ENCODE data around the gene ESYT1. TPM values are rescaled to one million over a fixed set of nuclear protein-coding genes. Genes with fewer than 3 reads are reported as not detected.

The ESYT1 gene
- total and polyA plus RNA-seq, 10 of the 15 experiments (the other 5 are each of a cell fraction or from before 2014, with no cell fraction given) = 47.5 to 120 (median 87.1) TPM

DNA sequence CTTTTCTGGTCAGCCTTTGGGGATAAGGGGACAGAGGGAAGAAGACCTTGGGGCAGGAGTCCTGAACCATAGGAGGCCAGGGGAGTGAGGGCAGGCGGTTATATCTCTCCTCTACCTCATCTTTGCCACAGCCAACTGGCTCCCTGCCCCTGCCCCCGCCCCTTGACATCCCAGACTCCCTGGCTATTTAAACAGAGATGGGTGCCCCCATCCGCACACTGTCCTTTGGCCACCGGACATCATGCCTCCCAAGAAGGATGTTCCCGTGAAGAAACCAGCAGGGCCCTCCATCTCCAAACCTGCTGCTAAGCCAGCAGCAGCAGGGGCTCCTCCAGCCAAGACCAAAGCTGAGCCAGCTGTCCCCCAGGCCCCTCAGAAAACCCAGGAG lies 25.6 kb downstream of the ESYT1 start:
- Histone ChIP-seq H3K9me3 (replicated peaks; ENCODE audit: control insufficient read depth, insufficient read depth, low read length) (no peaks in the 10 kb centered on the region), H3K27me3 (replicated peaks in 1 of 2; ENCODE audit: control insufficient read depth in 2 of 2, insufficient read depth in 2 of 2, low read length in 1 of 2) (no peaks in the 10 kb centered on the region), H2AFZ (ENCODE audit: control insufficient read depth, low read depth, low read length) (no peak overlapping the region), H4K20me1 (ENCODE audit: control insufficient read depth, insufficient read depth) (no peaks in the 10 kb centered on the region), H3K27ac (ENCODE audit: control insufficient read depth, insufficient read depth) (no peak overlapping the region), H3K4me1 (ENCODE audit: control insufficient read depth, insufficient read depth, low read length) (peaks cover 17% of the 10 kb centered on the region), H3K9ac (ENCODE audit: control insufficient read depth, insufficient read depth, low read length) (peak overlapping the region; percentile 95; the same call in 1 of the 2 replicates), H3K79me2 (ENCODE audit: control insufficient read depth, insufficient read depth, low read length) (peaks cover 30% of the 10 kb centered on the region), H3K4me3 (peak overlapping the region; percentile 84; the same call in 1 of the 2 replicates), H3K4me2 (ENCODE audit: control insufficient read depth, insufficient read depth) (peak overlapping the region; percentile 96), H3K36me3 (ENCODE audit: control insufficient read depth in 2 of 2, insufficient read depth in 2 of 2, low read length in 1 of 2) (peaks cover 0 to 4% of the 10 kb centered on the region in 2 experiments; a peak in 1 of 4 replicates)
- BruUV-seq (replicated peaks) = no TSS peak
- ATAC-seq (no peak), DNase-seq (ENCODE audit: low read depth, low spot score) (no peak), FAIRE-seq (no peak)
- ChIA-PET POLR2A (interaction anchor here (1.7 to 2.2 kb wide), 2 partner anchors 26 to 67 kb away, joined by 5 to 9 read pairs; partner anchors contain the start of genes ESYT1 and RNF41), SMC1A (ENCODE audit: uncharacterized antibody, unreplicated experiment) (interaction anchor here (0.8 kb wide), 1 partner anchor 36 kb away, joined by 4 read pairs; the partner anchor contains the start of gene SMARCC2), CTCF (interaction anchor here (1.2 to 3.6 kb wide), 2 partner anchors 9 to 26 kb away, joined by 3 to 11 read pairs; partner anchors contain the start of gene ESYT1), RAD21 (ENCODE audit: unreplicated experiment) (no interaction called here)
- intact Hi-C loops (cut with micrococcal nuclease; ENCODE audit: unreplicated experiment) (loop anchor here (5.0 kb wide), 1 partner anchor 36 kb away; the partner anchor contains the start of genes RPL41 and ZC3H10), in situ Hi-C loops (cut with MboI) (no loop called here)
- WGBS (ENCODE audit: insufficient coverage, insufficient replicate concordance, low lambda C conversion rate, missing lambda C conversion rate) = 76% methylated on average over 3 of the region's 5 CpGs
- TF ChIP-seq IRF4 (IDR thresholded peaks at IDR 0.05; ENCODE audit: low read depth, low read length) (no peak), DPF2 (IDR thresholded peaks at IDR 0.05) (no peak), RELA (IDR thresholded peaks at IDR 0.05; ENCODE audit: borderline replicate concordance, partially characterized antibody) (no peak), USF1 (IDR thresholded peaks at IDR 0.05; ENCODE audit: borderline replicate concordance, extremely low read length, insufficient read depth, low read depth, low read length) (no peak), SREBF2 (IDR thresholded peaks at IDR 0.05; ENCODE audit: low read length) (no peak), ZBTB40 (IDR thresholded peaks at IDR 0.05; ENCODE audit: borderline replicate concordance) (no peak), ZNF274 (IDR thresholded peaks at IDR 0.05; ENCODE audit: insufficient read depth, insufficient read length) (no peak), RFX5 (IDR thresholded peaks at IDR 0.05; ENCODE audit: low read depth, low read length) (no peak), KAT2A (conservative IDR thresholded peaks at IDR 0.05; ENCODE audit: control insufficient read depth, low read depth, low read length) (no peak), IKZF1 (conservative IDR thresholded peaks at IDR 0.05) (no peak)
- TF ChIP-seq, protein P1, sequence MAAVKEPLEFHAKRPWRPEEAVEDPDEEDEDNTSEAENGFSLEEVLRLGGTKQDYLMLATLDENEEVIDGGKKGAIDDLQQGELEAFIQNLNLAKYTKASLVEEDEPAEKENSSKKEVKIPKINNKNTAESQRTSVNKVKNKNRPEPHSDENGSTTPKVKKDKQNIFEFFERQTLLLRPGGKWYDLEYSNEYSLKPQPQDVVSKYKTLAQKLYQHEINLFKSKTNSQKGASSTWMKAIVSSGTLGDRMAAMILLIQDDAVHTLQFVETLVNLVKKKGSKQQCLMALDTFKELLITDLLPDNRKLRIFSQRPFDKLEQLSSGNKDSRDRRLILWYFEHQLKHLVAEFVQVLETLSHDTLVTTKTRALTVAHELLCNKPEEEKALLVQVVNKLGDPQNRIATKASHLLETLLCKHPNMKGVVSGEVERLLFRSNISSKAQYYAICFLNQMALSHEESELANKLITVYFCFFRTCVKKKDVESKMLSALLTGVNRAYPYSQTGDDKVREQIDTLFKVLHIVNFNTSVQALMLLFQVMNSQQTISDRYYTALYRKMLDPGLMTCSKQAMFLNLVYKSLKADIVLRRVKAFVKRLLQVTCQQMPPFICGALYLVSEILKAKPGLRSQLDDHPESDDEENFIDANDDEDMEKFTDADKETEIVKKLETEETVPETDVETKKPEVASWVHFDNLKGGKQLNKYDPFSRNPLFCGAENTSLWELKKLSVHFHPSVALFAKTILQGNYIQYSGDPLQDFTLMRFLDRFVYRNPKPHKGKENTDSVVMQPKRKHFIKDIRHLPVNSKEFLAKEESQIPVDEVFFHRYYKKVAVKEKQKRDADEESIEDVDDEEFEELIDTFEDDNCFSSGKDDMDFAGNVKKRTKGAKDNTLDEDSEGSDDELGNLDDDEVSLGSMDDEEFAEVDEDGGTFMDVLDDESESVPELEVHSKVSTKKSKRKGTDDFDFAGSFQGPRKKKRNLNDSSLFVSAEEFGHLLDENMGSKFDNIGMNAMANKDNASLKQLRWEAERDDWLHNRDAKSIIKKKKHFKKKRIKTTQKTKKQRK (IDR thresholded peaks at IDR 0.05; ENCODE audit: low read depth, low read length) = no peak
- TF ChIP-seq, protein P2, sequence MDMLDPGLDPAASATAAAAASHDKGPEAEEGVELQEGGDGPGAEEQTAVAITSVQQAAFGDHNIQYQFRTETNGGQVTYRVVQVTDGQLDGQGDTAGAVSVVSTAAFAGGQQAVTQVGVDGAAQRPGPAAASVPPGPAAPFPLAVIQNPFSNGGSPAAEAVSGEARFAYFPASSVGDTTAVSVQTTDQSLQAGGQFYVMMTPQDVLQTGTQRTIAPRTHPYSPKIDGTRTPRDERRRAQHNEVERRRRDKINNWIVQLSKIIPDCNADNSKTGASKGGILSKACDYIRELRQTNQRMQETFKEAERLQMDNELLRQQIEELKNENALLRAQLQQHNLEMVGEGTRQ (IDR thresholded peaks at IDR 0.05; ENCODE audit: borderline replicate concordance, low read depth, low read length) = no peak
- TF ChIP-seq, protein P3, sequence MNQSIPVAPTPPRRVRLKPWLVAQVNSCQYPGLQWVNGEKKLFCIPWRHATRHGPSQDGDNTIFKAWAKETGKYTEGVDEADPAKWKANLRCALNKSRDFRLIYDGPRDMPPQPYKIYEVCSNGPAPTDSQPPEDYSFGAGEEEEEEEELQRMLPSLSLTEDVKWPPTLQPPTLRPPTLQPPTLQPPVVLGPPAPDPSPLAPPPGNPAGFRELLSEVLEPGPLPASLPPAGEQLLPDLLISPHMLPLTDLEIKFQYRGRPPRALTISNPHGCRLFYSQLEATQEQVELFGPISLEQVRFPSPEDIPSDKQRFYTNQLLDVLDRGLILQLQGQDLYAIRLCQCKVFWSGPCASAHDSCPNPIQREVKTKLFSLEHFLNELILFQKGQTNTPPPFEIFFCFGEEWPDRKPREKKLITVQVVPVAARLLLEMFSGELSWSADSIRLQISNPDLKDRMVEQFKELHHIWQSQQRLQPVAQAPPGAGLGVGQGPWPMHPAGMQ (IDR thresholded peaks at IDR 0.05; ENCODE audit: borderline replicate concordance) = no peak
